GM11168 (cell line): ENCODE results near the gene ATF1.
"Not testable (repeated sequence)": the region's sequence is repeated elsewhere in the genome, so short reads cannot be mapped to it uniquely, and the experiment has no call there.

Source experiments
- in situ Hi-C: fragments of 300-500 bp; cut with MboI; formaldehyde crosslinking; loops from one replicate; pipeline ENCODE4 v1.12.0; 2022; ENCODE audit warnings: low sequenced_read_pairs; ENCODE audit not compliant: unreplicated experiment

Gene ATF1

DNA sequence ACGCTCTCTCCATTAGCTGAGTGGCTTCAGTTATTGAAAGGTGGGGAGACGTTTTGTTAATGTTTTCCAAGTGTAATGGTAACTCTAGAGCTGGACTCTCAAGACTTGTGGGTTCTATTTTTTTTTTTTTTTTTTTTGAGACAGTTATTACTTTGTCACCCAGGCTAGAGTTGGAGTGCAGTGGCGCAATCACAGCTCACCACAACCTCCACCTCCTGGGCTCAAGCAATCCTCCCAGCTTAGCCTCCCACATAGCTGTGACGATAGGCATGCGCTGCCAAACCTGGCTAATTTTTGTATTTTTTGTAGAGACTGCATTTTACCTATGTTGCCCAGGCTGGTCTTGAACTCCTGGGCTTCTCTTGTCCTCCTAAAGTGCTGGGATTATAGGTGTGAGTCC lies 26.2 kb downstream of the ATF1 start:
- in situ Hi-C loops: no loop called here

- in situ Hi-C loops: loop anchor here (25.0 kb wide), 1 partner anchor 537 kb away; the partner anchor contains the start of gene CELA1
Measured at GRCh38 chr12:50799908-50800307, 36.0 kb downstream of the ATF1 start.

GRCh38 chr12:50803230-50803875 lies 39.5 kb downstream of the ATF1 start:
- in situ Hi-C loops: loop anchor here (25.0 kb wide), 1 partner anchor 534 kb away; the partner anchor contains the start of gene CELA1

- in situ Hi-C loops: loop anchor here (25.0 kb wide), 1 partner anchor 531 kb away; the partner anchor contains the start of gene CELA1
Measured at GRCh38 chr12:50806176-50806575, 42.3 kb downstream of the ATF1 start.

GRCh38 chr12:50809131-50809530 lies 45.2 kb downstream of the ATF1 start:
- in situ Hi-C loops: loop anchor here (25.0 kb wide), 1 partner anchor 528 kb away; the partner anchor contains the start of gene CELA1

- in situ Hi-C loops: loop anchor here (25.0 kb wide), 1 partner anchor 522 kb away; the partner anchor contains the start of gene CELA1
Measured at GRCh38 chr12:50814921-50815320, 51.0 kb downstream of the ATF1 start.

DNA sequence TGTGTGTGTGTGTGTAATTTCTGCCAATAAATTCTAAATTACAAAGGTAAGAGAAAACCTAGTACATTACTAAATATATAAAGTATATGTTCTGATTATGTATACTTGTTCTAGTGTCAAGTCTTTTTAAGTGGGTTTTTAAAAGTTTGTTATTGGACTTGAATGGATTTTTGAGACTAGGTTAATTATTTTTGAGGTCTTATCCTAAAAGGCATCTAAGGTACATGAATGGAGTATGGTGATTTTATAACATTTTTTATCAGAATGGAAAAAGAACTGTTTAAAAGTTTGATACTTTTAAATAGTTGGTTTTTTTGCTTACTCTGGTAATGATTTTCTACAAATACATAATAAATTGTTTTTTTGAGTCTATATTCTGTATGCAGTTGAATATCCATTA lies 56.3 kb downstream of the ATF1 start:
- in situ Hi-C loops: loop anchor here (25.0 kb wide), 1 partner anchor 517 kb away; the partner anchor contains the start of gene CELA1

GRCh38 chr12:50822082-50822481 lies 58.2 kb downstream of the ATF1 start:
- in situ Hi-C loops: loop anchor here (25.0 kb wide), 1 partner anchor 515 kb away; the partner anchor contains the start of gene CELA1

DNA sequence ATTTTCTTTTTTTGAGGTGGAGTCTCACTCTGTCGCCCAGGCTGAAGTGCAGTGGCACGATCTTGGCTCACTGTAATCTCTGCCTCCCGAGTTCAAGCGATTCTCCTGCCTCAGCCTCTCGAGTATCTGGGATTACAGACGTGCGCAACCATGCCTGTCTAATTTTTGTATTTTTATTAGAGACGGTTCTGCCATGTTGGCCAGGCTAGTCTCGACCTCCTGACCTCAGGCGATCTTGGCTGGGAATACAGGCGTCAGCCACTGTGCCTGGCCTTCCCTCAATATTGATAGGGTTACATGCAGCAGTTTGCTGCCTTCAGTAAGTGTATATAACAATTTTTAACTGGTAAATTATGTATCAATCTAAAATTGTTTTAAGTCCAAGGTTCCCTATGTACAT lies 59.8 kb downstream of the ATF1 start:
- in situ Hi-C loops: loop anchor here (25.0 kb wide), 1 partner anchor 514 kb away; the partner anchor contains the start of gene CELA1

DNA sequence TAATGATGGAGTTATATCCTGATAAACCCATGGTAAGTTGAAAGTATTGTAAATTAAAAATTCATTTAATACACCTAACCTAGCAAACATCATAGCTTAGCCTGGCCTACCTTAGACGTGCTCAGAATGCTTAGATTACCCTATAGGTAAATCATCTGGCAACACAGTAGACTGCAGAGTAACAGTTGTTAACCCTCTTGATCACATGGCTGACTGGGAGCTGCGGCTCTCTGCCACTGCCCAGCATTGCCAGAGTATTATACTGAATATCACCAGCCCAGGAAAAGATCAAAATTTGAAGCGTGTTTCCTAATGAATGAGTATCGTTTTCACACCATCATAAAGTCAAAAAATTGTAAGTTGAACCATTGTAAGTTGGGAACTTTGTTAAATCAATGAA lies 61.0 kb downstream of the ATF1 start:
- in situ Hi-C loops: loop anchor here (5.0 to 25.0 kb wide), 2 partner anchors 172 to 512 kb away; partner anchors contain the start of gene CELA1

DNA sequence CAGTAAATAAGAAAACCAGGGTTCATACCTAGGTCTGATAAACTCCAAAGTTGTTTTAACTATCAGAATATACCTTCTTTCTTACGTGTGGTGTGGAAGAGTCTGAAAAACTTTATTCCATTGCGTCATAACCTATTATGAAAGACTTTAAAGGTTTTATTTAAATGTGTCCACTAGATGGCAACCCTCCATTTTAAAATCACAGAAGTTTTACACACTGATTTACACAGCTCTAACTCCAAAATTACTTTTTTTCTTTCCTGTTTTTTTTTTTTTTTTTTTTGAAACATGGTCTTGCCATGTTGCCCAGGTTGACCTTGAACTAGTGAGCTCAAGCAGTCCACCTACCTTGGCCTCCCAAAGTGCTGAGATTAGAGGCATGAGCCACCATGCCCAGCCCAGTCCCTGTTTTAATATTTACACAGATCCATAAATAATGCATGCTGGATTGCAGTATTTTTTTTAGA lies 61.5 kb downstream of the ATF1 start:
- in situ Hi-C loops: loop anchor here (5.0 kb wide), 1 partner anchor 172 kb away; no protein-coding TSS in a partner anchor

DNA sequence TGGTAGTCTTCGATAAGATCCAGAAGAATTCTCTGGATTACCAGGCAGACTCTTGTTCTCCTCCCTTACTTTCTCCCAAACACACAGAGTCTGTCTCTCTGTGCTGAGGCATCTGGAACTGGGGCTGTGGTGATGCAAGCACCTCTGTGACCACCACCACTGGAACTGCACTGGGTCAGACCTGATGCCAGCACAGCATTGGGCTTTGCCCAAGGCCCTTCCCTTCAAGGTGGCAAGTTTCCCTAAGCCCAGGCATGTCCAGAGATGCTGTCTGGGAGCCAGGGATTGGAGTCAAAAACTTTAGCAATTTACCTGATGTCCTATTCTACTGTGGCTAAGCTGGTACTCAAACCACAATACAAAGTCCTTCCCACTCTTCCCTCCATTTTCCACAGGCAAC lies 64.2 kb downstream of the ATF1 start:
- in situ Hi-C loops: loop anchor here (5.0 kb wide), 1 partner anchor 169 kb away; no protein-coding TSS in a partner anchor

DNA sequence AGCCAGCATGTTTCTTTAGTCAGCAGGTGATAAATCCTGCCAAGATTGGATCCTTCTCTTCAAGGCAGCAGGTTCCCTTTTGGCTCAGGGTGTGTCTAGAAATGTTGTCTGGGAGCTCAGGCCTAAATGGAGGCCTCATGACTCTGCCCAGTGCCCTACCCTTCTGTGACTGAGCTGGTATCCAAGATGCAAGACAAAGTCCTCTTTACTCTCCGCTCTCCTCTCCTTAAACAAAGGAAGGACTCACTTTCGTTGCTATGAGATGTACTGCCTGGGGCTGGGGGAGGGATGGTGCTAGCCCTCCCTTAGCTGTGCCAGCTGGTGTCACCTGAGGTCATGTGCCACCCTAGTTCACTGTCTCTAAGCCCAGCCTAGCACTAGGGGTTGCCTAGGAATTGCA lies 65.0 kb downstream of the ATF1 start:
- in situ Hi-C loops: loop anchor here (5.0 kb wide), 1 partner anchor 168 kb away; no protein-coding TSS in a partner anchor

DNA sequence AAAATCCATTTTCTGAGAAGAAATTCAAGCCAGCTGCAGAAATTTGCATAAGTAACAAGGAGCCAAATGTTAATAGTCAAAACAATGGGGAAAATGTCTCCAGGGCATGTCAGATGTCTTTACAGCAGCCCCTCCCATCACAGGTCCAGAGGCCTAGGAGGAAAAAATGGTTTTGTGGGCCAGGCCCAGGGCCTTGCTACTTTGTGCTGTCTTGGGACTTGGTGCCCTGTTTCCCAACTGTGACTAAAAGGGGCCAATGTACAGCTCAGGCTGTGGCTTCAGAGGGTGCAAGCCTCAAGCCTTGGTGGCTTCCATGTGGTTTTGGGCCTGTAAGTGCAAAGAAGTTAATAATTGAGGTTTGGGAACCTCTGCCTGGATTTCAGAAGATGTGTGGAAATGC lies 69.9 kb downstream of the ATF1 start:
- in situ Hi-C loops: not testable (repeated sequence)

DNA sequence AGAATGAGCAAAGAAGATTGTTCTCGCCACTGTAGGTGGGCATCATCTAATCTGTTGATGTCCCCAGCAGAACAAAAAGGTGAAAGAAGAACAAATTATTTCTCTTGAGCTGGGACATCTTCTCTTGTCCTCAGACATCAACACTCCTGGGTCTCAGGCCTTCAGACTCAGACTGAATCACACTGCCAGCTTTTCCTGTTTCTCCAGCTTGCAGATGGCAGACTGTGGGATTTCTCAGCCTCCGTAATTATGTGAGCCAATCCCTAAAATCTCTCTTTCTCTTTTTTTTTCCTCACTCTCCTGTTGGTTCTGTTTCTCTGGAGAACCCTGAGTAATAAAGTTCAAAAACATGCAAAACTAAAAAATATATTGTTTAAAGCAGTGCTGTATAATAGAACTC lies 75.1 kb downstream of the ATF1 start:
- in situ Hi-C loops: no loop called here

DNA sequence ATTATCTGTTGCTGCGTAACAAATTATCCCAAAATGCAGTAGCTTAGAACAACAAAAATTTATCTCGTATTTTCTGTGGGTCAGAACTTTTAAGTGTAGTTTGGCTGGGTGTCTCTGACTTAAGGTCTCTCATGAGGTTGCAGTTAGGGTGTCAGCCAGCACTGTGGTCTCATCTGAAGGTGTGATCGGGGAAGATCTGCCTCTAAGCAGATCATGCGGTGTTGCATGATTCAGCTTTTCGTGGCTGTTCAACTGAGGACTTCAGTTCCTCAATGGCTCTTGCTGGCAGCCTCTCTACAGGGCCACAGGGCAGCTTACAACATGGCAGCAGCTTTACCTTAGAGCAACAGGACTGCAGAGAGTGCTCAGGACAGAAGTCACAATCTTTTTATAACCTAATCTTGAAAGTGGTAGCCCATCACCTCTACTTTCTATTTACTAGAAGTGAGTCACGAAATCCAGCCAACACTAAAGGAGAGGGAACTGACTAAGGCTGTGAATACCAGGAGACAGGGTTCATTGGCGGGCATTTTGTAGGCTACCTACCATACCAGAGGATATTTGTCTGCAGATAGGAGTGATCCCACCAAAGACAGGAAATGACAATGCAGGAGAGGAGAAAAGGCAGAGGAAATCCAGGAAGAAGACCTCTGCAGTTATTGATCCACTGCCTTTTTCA lies 77.0 kb downstream of the ATF1 start:
- in situ Hi-C loops: no loop called here

DNA sequence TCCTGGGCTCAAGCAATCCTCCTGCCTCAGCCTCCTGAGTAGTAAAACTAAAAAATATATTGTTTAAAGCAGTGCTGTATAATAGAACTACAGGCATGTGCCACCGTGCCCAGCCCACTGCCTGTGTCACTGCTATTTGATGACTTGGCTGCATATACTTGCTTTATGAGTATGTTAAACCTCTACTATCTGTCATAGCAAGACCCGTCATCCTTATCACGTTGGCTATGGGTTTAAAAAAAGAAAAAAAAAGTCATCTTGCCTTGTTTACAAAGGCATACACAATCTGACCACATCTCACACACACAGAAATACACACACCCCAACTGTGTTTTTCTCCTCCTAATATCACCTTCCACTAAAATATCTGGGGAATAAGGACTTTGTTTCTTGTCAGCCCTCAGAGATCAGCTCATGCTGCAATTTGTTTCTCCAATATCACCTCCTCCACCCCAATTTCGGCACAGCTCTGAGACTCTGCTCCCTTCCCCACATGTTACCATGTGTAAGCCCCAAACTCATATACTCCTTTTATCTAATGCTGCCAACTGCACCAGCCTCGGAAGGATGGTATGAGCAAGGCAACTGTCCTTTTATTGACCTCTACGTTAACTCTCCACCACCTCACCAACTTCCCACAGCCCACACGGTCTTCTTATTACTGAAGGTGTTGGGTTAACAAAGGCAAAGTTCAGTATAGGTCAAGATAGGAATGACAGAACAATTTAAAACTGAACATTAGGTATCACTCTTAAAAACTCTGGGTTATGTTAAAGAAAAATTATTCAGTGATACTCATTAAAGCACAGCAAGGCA lies 78.0 kb downstream of the ATF1 start:
- in situ Hi-C loops: no loop called here

GRCh38 chr12:50842637-50843493 lies 79.0 kb downstream of the ATF1 start, which contains the start of gene TMPRSS12:
TSS of gene TMPRSS12 (plus strand) at chr12:50842926. CDS start at chr12:50842965, 39 bp downstream.
- in situ Hi-C loops: no loop called here

- in situ Hi-C loops: loop anchor here (5.0 kb wide), 1 partner anchor 52 kb away; no protein-coding TSS in a partner anchor
Measured at GRCh38 chr12:50845021-50845647, 81.2 kb downstream of the ATF1 start.
